HG03159 (cell line): Measurements from ENCODE around the gene PLEKHM3.

Experiments used
- ATAC-seq: cut with Tn5 transposase; IDR thresholded peaks from one replicate; pipeline ENCODE4 v1.9.1; 2021; ENCODE audit warnings: mild to moderate bottlenecking, moderate library complexity; ENCODE audit not compliant: unreplicated experiment

The PLEKHM3 gene

DNA sequence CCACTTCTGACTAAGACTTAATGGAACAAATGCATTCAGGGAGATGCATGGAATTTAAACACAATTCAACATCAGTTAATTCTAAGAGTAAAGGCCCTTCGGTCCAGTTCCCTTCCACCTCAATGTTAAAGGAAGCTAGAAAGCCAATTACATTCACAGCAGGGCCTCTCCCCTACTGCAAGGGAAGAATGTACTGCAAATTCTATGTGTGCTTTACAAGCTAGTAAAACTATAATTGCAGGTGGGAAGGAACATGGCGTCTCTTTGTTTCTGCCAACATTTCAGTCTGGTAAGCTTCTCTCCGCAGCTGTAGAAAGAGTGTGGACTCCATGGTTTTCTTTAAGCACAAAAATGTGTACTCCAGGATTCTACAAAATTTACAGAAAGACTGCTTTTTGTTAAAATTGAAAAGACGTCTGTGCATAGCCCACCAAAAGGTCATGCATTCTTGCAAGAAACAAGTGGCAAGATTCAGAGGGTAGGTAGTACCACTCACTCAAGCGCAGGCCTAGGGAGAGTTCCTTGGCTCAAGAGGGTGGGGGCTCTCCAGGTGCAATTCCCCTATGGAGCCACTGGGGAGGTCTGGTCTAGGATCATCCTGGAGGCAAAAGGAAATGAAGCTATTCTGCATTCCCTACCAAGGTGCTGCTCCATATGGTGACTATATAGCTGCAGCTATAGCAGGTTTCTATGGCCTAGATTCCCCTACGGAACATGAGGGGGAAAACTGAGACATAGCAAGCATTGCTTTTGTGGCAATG is 128.6 kb downstream of the PLEKHM3 start:
- ATAC-seq: no peak

- ATAC-seq: no peak
Observed at GRCh38 chr2:207895274-207895860, 130.0 kb downstream of the PLEKHM3 start.

DNA sequence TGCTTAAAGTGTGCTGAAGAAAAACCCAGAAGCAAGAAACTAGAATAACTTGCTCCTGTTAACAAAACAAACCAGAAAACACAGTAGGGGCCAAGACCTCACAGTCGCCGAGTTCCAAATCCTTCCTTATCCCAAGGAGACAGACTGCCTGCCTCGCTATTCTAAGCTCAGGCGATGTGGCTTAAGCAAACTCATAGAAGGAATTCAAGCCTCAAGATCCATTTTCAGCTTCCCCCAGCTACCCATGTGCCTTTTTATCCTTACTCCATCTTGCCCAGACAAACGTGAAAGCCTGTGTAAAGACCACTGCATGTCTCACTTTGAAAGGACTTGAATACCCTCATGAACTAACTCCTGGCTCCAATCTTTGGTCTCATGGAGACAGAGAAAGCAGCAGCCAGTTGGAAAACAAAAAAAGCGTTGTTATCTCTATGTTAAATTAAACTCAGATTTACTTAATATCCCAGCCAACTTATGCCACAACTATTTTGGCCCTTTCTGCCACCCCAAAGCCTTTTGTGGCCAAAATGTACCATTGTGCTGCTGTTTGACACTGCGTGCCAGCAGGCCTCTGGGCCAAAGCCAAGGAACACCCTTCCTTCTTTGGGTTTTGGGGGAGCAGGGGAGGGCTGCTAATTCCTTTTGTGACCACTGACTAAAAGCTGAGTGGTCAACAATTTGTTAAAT is 132.5 kb downstream of the PLEKHM3 start:
- ATAC-seq: no peak

DNA sequence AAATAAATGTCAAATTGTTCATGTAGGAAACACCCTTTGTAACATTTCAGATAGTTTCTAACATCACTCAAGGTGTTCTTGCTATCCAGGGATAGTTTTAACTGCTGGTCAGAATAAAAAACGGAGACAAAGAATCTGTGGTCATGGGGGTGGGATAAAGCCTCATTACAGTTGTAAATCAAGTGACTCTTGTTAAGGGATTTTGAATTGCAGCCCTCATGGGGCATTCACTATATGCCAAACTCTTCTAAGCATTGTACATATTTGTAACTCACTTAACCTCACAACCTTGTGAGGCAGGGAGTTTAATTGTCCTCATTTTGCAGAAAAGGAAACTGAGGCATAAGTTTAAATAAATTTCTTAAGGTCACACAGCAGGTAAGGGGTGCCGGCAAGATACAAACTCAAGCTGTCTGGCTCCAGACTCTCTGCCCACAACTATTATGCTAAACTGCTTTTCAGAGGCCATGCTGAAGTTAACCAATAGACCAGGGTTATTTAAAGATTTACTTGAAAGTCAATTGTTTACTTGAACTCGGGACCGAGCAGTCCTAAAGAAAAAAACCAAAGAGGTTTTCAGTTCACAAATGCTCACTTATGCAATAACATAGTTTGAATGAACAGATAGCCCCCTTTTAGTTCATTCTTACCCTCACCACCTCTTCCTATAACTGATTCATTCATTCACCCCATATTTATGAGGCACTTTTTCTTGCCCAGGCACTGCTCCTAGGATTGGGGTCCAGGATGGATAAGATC is 134.1 kb downstream of the PLEKHM3 start:
- no peak for ATAC-seq

DNA sequence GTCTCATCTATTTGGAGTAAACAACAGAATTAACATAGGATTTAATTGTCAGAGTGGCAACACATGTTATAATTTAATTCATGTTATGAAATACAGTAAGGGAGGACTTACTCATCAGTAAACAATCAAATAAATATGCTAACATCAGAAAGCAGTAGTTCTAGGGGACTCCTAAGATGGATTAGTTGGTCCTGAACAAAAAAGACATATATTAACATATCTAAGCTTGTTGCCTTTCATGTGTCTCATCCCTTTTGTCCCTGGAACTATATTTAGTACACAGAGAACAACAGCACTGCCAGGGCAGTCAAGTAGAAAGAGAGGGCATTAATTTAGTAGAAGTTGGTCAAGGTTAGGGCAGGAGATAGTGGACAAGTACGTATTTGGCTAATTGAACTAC is 137.8 kb downstream of the PLEKHM3 start:
- ATAC-seq: no peak

- ATAC-seq: no peak
Observed at GRCh38 chr2:207885010-207885409, 140.3 kb downstream of the PLEKHM3 start.

- ATAC-seq: no peak
Observed at GRCh38 chr2:207884127-207884526, 141.2 kb downstream of the PLEKHM3 start.

DNA sequence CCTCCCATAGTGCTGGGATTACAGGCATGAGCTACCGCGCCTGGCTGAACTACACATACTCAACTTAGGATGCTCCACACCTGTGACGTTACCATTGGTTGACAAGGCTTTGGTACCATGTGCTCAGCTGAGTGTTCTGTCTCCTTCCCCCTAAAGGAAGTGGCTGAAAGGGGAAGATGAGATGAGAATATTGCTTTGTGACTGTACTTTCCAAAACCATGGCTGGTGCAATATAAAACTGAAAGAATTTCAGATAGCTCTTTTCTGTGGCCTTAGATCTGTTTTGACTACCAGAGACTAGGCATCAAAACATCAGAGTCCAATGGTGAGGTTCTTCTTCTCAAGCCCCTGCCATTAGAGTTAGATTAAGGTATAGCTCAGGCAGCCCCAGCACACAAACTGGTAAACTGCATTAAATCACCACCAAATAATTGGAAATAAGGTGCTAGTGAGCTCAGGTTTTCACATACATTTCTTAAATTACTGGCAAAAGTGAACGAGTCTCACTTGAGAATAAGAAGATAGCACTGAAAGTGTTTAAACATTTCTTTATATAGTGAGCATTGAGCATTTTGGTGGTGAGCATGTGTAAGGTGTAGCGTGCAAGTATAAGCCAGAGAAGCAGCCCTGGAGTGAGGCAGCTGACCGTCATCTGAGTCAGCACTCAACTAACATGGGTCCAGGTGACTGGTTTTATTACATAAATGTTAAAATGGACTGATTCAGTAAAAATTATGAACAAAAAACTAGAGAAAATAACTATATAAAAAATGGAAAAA is 142.1 kb downstream of the PLEKHM3 start:
- peak; percentile 84 for ATAC-seq

- ATAC-seq: no peak
Observed at GRCh38 chr2:207881902-207882301, 143.4 kb downstream of the PLEKHM3 start.

GRCh38 chr2:207879536-207879935 is 145.8 kb downstream of the PLEKHM3 start:
- no peak for ATAC-seq

- no peak for ATAC-seq
Observed at GRCh38 chr2:207876842-207877535, 148.3 kb downstream of the PLEKHM3 start.

GRCh38 chr2:207875473-207876212 is 149.7 kb downstream of the PLEKHM3 start:
- no peak for ATAC-seq

DNA sequence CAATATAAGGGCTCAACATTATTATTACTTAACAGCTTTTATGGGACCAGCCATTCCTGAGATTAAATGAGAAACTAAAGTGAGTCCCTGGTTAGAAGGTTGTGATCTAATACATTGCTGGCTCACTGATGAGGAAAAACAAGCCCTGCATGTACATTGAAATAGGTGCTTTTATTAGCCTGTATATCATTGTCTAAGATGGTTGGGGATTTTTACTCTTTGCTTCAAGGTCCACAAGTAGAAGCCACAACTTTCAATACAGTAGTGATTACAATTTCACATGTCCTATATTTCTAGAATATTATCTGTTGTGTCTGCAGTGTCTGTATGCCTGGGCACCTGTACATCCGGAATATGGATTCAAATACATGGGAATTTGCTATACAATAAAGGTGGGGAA is 151.5 kb downstream of the PLEKHM3 start:
- ATAC-seq: peak; percentile 72

DNA sequence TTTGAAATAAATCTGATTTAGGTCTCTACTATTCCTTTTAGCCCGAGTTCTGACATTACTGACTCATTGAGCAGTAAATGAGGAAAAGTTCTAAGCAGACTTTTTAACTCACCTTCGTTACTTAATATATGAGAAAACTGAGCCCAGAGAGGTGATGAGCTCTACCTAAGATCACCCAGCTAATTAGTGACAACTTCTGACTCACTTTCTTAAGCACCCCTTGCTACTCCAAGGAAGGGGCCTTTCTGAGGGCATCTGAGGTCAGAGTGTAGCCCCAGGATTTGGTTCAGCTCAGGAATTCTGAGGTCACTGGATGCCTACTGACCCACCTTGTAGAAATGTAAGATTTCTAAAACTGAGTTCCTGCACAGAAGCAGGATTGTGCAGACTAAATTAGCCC is 153.4 kb downstream of the PLEKHM3 start:
- ATAC-seq: no peak

DNA sequence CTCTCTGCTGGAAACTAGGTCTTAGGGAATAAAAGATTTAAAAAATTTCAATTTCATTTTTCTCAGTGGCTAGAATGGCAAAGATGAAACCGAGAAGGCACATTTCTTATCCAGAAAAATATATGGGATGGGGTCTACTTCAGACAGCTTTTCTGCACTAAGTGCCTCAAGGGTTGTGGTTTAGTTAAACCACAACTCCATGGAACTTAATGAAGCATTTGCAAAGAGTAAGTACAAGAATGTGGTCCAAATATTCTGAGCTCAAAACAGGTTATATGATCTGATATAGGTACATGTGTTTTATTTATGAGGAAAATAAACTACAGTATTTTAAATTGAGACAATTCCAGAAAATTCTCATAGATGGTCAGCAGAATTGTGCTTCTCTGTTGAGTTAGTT is 153.8 kb downstream of the PLEKHM3 start:
- ATAC-seq: no peak

DNA sequence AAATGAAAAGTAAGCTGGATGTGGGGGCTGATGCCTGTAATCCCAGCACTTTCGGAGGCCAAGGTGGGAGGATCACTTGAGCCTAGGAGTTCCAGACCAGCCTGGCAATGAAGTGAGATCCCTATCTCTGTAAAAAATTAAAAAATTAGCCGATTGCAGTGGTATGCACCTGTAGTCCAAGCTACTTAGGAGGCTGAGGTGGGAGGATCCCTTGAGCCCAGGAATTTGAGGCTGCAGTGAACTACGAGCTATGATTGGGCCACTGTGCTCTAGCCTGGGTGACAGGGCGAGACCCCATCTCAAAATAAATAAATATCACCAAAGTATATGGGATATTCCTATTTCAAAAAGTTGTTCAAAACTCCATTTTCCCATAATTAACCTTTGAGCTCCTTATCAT is 154.5 kb downstream of the PLEKHM3 start:
- ATAC-seq: no peak

GRCh38 chr2:207869784-207870778 is 155.2 kb downstream of the PLEKHM3 start:
- ATAC-seq: no peak
